ENCODE data around the gene CLPTM1L.
"Not testable (repeated sequence)": the region's sequence is repeated elsewhere in the genome, so short reads cannot be mapped to it uniquely, and the experiment has no call there.

The CLPTM1L gene

DNA sequence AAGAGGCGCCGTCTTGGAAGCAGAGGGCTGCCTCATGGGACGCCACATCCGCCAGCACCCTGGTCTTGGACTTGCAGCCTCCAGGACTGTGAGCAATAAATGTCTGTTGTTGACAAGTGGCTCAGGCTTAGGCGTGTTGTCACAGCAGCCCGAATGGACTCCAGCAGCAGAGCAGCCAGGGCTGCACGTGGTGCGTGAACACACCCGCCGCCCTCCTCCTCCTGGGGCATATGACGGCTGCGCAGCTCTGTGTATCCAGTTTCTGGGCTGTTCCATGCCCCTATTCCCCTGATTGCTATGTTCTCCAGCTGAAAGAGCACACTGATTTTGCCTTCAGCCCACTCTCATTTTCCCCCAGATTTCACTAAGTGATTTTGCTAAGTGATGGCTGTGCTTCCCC is 36.0 kb upstream of the CLPTM1L start:
- DNase-seq (ENCODE audit: low read depth in 1 of 2, low spot score in 1 of 2), result no peak

DNA sequence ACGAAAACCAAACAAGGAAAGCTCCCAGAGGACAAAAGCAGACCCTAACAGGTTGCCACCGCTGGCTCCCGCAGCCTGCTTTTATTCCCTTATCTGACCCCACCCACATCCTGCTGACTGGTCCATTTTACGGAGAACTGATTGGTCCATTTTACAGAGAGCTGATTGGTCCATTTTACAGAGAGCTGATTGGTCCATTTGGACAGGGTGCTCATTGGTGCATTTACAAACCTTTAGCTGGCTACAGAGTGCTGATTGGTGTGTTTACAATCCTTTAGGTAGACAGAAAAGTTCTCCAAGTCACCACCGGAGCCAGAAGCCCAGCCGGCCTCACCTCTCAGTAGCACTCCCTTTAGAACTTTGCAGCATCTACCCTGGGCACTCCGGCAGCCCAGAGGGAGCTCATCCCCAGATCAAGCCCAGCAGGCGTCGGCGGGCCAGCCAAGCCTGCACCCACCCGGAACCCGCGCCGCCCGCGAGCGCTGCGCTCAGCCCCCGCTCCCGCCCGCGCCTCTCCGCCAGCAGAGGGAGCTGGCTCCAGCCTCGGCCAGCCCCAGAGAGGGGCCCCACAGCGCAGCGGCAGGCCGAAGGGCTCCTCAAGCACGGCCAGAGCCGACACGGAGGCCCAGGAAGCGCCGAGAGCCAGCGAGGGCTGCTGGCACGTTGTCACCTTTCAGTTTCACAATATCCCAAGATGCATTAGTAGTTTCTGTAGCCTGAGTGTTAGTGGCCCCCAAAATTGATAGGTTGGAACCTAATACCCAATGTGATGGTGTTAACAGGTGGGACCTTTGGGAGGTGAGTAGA is 35.3 kb upstream of the CLPTM1L start:
- DNase-seq (ENCODE audit: low read depth in 1 of 2, low spot score in 1 of 2), result peak; percentile 18 to 22

DNA sequence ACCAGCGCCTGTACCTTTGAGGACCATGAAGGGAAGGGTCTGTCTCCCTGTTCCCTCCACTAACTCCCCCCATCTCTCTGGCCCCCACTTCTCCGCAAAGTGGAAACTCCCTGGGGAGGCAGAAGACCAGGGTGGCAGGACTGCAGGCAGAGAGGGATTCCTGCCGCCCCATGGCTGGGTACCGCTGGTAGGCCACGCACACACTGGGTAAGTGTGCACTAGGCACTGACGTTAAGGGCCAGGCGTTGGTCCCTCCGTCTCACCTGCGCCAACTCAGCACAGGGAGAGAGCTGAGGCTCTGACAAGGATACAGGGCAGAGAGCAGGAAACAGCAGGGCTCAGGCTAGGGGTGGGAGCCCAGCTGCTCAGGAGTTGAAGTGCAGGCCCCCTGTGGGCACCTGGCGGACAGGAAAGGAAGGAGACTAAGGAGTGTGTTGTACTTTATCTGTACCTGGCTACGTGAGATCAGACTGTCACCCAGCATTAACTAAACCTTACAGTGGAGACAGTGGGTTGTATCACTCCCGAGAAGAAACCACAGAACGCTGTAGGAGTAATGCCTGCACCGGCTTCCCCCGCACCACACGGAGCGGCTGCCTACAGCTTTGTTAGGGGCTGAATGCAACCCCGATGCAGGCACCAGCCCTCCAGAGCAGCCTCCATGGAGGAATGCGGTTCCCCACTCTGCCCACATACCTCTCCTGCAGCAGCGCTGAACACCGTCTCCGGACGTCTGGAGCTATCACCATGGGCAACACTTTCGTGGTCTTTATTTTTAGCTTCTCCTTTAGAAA is 34.2 kb upstream of the CLPTM1L start:
- DNase-seq (ENCODE audit: low read depth in 1 of 2, low spot score in 1 of 2), result no peak

DNA sequence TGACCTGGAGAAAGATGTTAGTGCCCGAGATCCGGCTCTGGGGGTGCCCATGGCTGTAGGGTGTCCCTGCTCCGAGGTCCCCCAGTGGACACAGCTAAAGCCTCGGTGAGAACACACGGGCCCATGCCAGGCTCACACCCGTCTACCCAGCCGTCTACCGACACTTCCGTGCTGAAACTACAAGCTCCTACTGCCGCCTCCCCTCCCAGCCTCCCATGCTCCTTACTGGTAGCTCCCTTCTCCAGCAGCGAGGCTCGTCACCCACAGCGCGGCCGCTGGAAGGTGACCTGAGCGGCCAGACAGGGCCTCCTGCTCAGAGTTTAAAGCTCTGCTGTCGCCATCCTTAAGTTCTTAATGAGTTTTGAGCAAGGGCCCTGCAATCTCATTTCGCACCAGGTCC is 33.2 kb upstream of the CLPTM1L start:
- no peak for DNase-seq (ENCODE audit: low read depth in 1 of 2, low spot score in 1 of 2)

DNA sequence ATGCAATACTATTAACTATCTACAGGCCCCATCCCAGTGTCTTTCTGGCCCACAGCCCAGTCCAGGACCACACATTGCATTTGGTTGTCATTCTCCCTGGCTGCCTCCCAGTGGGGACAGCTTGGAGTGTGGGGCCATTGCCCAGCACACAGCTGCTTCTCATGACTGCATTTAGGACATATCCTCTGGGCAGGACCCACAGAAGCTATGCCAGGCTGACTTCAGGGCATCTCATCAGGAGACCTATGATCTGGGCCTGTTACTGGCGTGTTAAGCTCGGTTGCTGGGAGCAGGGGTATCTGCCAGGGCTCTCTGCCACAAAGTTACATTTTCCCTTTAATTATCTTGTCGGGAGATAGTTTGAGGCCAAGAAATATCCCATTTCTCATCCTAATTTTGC is 32.1 kb upstream of the CLPTM1L start:
- DNase-seq (ENCODE audit: low read depth in 1 of 2, low spot score in 1 of 2), result no peak

DNA sequence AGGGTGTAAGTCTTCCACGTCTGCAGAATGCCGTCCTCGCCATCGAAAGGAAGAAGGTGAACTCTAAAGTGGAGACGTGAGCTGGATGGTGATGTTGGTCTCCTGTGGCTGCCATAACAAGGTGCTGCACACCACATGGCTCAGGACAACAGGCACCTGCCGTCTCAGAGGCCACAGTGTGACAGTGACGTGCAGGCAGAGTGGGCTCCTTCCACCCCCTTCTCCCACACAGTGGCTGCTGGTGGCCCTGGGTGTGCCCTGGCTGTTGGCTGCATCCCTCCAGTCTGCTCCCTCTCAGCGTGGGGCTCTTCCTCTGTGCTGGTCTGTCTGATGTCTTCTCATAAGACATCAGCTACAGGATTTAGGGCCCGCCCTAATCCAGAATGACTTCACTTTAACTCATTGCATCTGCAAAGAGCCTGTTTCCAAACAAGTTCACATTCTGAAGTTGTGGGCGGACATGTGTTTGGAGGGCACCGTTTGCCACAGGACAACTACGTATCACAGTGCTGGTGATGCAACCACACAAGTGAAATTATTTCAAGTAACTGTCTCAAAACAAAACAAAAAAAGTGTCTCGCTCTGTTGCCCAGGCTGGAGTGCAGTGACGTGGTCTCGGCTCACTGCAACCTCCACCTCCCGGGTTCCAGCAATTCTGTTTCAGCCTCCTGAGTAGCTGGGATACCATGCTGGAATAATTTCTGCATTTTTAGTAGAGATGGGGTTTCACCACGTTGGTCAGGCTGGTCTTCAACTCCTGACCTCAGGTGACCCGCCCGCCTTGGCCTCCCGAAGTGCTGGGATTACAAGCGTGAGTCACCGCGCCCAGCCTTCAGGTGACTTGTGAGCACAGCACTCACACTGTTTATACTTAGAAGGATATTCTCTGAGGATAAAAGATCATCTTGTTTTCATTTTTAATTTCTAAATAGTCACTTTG is 31.2 kb upstream of the CLPTM1L start:
- DNase-seq (ENCODE audit: low read depth in 1 of 2, low spot score in 1 of 2), result no peak

DNA sequence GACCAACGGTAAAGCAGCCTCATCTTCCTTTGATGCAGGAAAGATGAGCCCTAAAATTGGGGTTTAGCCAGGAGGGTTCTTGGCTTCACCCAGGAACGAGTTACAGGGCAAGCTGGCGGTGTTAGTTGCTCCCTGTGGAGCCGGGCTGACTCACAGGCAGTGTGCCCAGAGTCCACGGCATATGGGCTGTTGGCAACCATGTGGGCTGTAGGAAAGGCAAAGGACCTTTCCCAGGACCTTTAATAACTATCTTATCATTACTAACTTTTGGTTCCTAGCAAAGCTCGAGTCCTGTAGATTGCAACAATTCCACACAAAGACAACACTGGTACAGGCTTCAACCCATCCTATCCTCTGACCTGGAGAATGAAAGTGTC is 29.8 kb upstream of the CLPTM1L start:
- no peak for DNase-seq (ENCODE audit: low read depth in 1 of 2, low spot score in 1 of 2)

DNA sequence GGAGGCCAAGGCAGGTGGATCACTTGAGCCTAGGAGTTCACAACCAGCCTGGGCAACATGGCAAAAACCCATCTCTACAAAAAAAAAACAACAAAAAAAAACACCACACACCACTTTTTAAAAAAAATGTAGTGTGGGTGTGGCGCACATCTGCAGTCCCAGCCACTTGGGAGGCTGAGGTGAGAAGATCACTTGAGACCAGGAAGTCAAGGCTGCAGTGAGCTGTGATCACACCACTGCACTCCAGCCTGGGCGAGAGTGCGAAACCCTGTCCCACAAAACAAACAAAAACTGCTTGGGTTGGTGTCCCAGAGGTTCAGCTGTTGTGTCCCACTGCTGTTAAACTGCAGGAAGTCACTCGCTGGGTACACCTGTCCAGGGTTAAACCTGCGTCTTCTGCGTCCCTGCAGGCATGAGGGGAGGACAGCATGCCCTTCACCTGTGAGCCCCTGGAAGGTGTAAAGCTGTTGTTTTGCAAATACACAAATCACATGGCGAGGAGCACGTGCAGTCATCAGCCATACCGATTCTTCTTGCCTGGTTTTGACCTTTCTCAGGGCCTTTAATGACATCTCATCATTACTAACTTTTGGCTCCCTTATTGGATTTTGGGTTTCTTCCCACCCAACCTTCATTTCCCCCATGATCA is 29.3 kb upstream of the CLPTM1L start:
- no peak for DNase-seq (ENCODE audit: low read depth in 1 of 2, low spot score in 1 of 2)

DNA sequence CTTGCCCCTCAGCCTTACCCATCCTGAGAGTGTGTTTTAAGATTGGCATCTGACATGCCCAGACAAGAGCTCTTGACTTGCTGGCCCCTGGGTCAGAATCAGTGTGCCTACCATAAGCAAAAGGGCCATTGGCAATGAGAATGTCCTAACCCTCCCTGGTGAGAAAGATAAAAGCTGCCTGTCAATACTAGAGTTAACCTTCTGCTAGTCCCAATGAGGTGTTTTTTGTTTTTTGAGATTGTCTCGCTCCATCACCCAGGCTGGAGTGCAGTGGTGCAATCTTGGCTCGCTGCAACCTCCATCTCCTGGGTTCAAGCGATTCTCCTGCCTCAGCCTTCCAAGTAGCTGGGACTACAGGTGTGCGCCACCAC is 27.1 kb upstream of the CLPTM1L start:
- DNase-seq (ENCODE audit: low read depth in 1 of 2, low spot score in 1 of 2), result not testable (repeated sequence)

DNA sequence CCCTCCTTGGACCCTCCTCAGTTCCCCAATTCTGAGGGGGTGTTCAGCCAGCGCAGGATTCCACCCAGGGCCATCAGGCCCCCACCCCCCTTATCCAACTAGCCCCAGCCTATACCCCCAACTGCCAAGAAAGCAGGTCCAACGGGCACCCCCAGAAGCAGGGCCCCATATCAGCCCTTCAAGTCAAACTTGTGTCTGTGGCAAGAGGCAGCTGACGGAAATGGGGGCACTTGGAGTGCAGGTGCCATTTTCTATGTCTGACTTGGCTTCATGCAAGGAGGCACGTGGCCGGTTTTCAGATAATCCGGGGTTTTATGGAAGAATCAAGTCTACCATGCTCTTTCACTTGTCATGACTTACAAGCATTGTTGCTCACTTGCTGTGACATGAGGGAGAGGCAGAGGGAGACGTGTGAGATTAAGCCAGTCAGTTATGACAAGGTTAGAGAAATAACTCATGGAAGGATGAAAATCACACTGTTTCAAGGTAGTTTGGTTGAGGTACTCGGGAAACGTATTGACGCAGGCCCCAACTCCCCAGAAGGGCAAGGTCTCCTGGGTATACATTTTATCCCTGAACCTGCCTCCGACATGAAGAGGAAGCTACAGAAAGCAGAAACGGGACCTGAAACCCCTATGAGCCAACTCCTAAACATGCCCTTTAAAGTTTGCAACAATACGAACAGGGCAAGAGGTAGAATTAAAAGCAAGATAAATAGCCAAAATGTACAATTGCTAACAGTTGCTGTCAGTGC is 26.5 kb upstream of the CLPTM1L start:
- no peak for DNase-seq (ENCODE audit: low read depth in 1 of 2, low spot score in 1 of 2)

DNA sequence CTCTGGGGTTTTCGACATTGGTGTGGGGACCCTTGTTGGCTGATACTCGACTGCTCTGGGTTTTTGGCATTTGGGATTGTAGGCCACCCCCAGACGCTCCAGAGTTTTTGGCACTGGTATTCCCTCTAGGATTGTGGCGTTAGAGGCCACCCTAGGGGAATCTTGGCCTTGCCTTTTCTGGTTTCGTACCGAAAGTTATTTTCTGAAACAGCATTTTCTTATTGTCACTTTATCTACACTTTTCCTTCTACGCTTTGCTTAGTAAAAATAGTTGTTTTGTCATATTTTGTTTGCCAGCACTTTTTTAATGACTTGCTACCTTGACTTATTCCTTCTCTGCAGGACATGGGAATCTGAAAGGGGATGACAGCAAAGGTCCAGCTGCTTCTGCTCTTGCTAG is 25.1 kb upstream of the CLPTM1L start:
- DNase-seq (ENCODE audit: low read depth in 1 of 2, low spot score in 1 of 2), result no peak

DNA sequence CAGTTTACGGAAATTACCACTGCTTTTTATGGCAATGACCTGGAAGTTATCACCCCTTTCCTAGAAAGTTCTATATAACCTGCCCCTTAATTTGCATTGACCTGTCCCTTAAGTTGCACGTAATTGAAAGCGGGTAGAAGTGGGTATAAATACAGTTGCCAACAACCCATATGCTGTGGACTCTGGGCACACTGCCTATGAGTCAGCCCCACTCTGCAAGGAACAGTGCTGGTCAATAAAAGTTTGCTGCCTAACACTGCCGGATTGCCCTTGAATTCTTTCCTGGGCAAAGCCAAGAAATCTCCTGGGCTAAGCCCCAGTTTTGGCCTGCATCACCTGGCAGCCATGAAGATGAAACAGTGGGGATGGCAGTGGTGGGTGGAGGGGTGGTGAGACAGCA is 23.9 kb upstream of the CLPTM1L start:
- no peak for DNase-seq (ENCODE audit: low read depth in 1 of 2, low spot score in 1 of 2)

DNA sequence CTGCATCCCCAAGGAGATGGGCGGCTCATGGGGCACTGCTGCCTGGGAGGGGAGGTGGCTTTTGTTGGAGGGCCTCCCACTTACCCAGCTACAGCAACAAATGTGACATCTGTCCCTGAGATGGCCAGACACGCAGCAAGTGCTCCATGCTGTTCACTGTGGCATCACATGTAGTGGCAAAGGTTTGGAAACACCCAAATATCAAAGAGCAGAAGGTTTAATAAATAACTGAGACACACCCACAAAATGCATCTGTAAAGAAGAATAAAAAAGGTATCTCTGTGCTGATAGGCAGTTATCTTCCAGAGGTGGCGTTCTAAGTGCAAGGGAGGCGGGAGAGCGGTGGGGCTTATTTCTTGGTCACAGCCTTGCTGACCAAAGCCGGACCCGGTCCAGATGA is 23.3 kb upstream of the CLPTM1L start:
- no peak for DNase-seq (ENCODE audit: low read depth in 1 of 2, low spot score in 1 of 2)

DNA sequence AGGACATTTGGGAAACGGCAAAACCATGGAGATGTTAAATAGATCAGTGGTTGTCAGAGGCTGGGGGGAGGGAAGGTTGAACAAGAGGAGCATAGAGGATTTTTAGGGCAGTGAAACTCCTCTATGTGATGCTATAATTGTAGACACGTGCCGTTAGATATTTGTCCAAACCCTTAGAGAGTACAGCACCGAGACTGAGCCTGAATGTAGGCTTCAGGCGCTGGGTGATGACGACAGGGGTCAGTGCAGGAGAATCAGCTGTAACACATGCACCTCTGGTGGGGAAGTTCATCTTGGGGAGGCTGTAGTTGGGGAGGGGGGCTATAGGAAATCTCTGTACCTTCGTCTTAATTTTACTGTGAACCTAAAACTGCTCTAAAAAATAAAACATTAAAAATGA is 22.2 kb upstream of the CLPTM1L start:
- no peak for DNase-seq (ENCODE audit: low read depth in 1 of 2, low spot score in 1 of 2)

DNA sequence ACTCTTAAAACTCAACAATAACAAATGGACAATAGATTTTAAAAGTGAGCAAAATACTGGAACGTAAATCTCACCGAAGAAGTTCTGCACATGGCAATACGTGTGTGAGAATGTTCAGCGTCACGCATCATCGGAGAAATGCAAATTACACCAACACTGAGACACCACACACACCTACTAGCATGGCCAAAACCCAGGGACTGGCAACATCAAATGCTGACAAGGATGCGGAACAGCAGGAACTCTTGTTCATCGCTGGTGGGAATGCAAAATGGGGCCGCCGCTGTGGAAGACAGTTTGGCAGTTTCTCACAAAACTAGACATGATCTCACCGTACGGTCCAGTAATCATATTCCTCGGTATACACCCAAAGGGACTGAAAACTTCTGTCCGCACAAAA is 21.6 kb upstream of the CLPTM1L start:
- no peak for DNase-seq (ENCODE audit: low read depth in 1 of 2, low spot score in 1 of 2)

DNA sequence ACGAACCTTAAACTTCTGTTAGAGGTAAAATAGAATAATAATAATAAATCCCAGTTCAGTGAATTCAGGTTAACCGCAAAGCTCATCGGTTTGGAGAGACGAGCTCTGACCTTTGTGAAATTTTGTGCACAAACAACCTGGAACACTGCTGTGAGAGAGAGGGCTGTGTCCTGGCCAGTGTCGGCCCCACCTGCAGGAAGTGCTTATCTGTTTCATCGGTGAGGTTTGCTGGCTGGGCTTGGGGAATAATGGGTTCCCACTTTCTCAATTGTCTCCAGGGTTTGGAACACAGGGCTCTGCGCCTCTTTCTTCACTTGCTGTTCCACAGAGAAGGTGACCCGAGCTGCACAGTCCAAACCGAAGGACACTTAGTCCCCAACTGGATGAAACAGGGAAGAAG is 19.3 kb upstream of the CLPTM1L start:
- DNase-seq (ENCODE audit: low read depth in 1 of 2, low spot score in 1 of 2), result no peak

DNA sequence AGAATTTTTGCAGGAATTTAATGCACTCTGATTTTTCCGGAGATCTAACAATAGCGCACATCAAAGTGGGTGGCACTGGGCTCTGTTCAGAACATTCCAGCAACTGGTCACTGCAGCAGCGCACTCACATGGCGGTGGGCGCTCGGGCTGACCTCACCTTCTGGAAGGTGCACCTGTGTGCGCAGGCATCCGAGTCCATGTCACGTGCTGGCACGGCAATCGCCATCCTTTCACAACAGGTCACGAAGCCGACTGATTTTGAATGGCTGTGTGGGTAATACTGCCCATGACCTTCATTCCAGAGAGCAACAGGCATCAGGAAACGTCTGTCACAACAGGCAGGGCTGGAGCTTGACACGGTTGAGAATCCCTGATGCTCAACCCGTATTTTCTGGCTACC is 18.7 kb upstream of the CLPTM1L start:
- DNase-seq (ENCODE audit: low read depth in 1 of 2, low spot score in 1 of 2), result no peak

DNA sequence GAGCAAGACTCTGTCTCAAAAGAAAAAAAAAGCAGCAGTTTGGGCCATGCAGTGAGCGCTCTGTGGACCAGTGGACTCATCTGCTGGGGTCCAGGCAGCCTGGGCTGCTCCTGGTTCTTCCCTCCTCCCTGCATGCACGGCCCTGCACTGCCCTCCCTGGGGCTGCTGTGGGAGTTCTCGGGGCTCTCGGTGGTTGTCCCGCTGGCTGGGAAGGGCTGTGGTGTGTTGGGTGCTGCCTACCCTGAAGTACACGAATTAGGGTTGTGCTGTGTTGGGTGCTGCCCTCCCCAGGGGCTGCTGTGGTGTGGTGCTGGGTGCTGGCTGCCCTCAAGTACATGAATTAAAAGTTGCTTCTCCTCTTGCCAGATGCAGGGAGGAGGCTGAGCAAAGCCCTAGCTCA is 18.3 kb upstream of the CLPTM1L start:
- DNase-seq (ENCODE audit: low read depth in 1 of 2, low spot score in 1 of 2), result no peak

DNA sequence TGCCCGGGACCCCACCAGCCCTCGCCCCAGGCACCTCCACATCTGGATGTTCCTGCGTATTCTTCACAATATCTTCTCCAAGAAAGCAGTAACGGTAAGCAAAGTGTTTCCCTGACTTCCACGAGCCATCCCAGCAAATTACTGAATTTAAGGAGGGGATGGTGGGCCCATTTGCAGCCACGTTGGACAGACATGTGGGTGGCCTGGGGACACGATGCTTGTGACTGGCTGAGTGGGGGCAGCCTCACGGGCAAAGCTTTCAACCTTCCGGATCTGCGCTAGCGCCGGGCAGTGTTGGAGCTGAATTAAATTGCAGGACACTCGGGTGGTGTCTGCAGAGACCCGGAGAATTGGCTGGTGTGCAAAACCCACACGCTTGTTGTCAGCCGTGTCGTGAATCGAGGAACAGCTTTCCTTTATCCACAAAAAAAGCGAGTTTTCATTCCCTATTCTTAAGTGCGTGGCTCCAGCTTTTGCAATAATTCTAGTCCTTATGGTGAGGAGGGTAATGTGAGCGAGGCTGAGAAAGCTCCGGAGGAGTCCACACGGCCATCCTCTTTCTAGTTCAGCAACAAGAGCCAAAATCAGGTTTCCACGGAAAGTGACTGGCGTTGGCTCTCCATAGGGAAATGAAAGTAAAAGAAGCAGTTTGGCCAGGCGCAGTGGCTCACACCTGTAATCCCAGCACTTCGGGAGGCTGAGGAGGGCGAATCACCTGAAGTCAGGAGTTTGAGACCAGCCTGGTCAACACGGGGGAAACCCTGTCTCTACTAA is 17.5 kb upstream of the CLPTM1L start:
- DNase-seq (ENCODE audit: low read depth in 1 of 2, low spot score in 1 of 2), result no peak

DNA sequence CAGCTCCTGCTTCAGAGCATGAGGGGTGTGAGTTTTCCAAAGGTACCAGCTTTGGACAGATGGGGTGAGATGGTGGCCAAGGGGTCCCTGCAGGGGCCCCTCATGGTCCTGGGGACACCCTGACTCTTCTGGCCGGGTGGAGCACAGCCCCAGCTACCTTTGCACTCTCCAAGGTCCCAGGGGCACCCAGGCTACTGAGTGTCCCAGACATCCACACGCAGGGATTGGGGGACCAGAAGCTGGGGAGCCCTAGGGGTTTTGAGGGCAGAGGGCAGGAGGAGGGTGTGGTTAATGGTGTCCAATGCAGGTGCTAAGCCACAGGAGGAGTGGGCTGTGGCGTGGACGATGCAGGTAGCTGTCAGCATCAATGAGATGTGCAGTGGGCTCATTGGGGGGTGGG is 16.0 kb upstream of the CLPTM1L start:
- DNase-seq (ENCODE audit: low read depth in 1 of 2, low spot score in 1 of 2), result no peak

All from activated CD4-positive, alpha-beta T cell treated with anti-CD3 and anti-CD28 coated beads, Interleukin-2, amount 50 U/mL, for 24 hours (primary cell).